Transverse colon (tissue), 4 donors: ENCODE measurements around the gene BLM. TPM values are rescaled to one million over a fixed set of nuclear protein-coding genes. Genes with fewer than 3 reads are reported as not detected.
"Not testable (repeated sequence)": the region's sequence is repeated elsewhere in the genome, so short reads cannot be mapped to it uniquely, and the experiment has no call there.

Source experiments
- DNase-seq: peaks from one replicate; pipeline ENCODE4 v3.0.0-alpha.2; 2019
- H3K27ac ChIP-seq, 4 donors: fragments of 200-600 bp; sonication (generic); 2 replicates each; pipeline ENCODE4 v1.5.1; 2016 to 2018; ENCODE audit warnings: inconsistent platforms in 4 of 4
- H3K27me3 ChIP-seq: fragments of 200-600 bp; sonication (generic); 2 replicates; pipeline ENCODE4 v1.5.1; 2017; ENCODE audit warnings: inconsistent platforms
- H3K36me3 ChIP-seq, 4 donors: fragments of 200-600 bp; sonication (generic); 2 replicates each; pipeline ENCODE4 v1.5.1; 2017 to 2019; ENCODE audit warnings: inconsistent platforms in 4 of 4
- H3K4me1 ChIP-seq, 4 donors: fragments of 200-600 bp; sonication (generic); 2 replicates each; pipeline ENCODE4 v1.5.1; 2017 to 2020; ENCODE audit warnings: inconsistent platforms in 4 of 4
- H3K4me3 ChIP-seq, 4 donors: fragments of 200-600 bp; sonication (generic); 1 replicate in 1 of 4; 2 replicates in 3 of 4; pipeline versions ENCODE4 v1.5.1 to v1.6.1; 2017 to 2019; ENCODE audit warnings: inconsistent platforms in 4 of 4
- H3K9me3 ChIP-seq, 2 donors: fragments of 200-600 bp; sonication (generic); 2 replicates each; pipeline ENCODE4 v1.5.1; 2017 to 2019; ENCODE audit warnings: inconsistent platforms in 2 of 2
- CTCF ChIP-seq, 5 experiments: fragments of 200-600 bp in 3 of 5; fragments of 450-650 bp in 2 of 5; sonication (generic) in 3 of 5; IDR thresholded peaks; 1 replicate in 2 of 5; 2 replicates in 3 of 5; pipeline ENCODE4 v1.5.1; 2016 to 2017; ENCODE audit warnings: antibody characterized with exemption in 5 of 5, inconsistent platforms in 3 of 5, mild to moderate bottlenecking in 2 of 5, moderate library complexity in 1 of 5
- EP300 ChIP-seq: sonication (generic); formaldehyde crosslinking; IDR thresholded peaks from one replicate; pipeline ENCODE4 v1.6.1; 2017; ENCODE audit warnings: antibody characterized with exemption, low read depth
- POLR2A ChIP-seq: fragments of 450-650 bp; IDR thresholded peaks from one replicate; pipeline ENCODE4 v1.6.1; 2016; ENCODE audit warnings: antibody characterized with exemption, mild to moderate bottlenecking, moderate library complexity
- POLR2AphosphoS5 ChIP-seq, 3 donors: sonication (generic); formaldehyde crosslinking; IDR thresholded peaks; one replicate each; pipeline ENCODE4 v1.6.1; 2016; ENCODE audit warnings: antibody characterized with exemption in 3 of 3
- WGBS, 2 donors: methylation state at CpG; one replicate each; pipeline ENCODE4 v1.1.5; 2018; ENCODE audit warnings: low coverage in 1 of 2; 5-methylcytosine and 5-hydroxymethylcytosine counted together
- in situ Hi-C, 4 donors: fragments of 200-750 bp; cut with MboI; loops; one replicate each; pipeline versions ENCODE4 v1.15.0 to v1.15.1; 2017; ENCODE audit warnings: low sequenced_read_pairs in 3 of 4, low pct_ligation_motif_present in 1 of 4, low pct_unique_long_range_greater_than_20kb in 1 of 4
- intact Hi-C: fragments of 100-400 bp; cut with DNase I; formaldehyde crosslinking; loops from one replicate; pipeline ENCODE4 v1.15.1; 2023; ENCODE audit warnings: low total_unique reads
- total RNA-seq, 4 donors: library from RNA; depleted of rRNA; stranded (reverse); fragments of >200 nt; gene quantifications; one replicate each; pipeline ENCODE4 v1.1.0, GENCODE V29; 2016

BLM gene
- total RNA-seq, 4 donors from 2014 or later, result 1.5 to 6.4 (median 2.0) TPM

GRCh38 chr15:90684281-90684680 lies 32.9 kb upstream of the BLM start:
- no peak for DNase-seq
- Histone ChIP-seq H3K4me1 (peaks cover 0 to 2% (median 0%) of the 10 kb centered on the region in 4 donors), H3K4me3 (no peak overlapping the region), H3K27ac (no peak overlapping the region), H3K36me3 (no peaks in the 10 kb centered on the region), H3K27me3 (no peaks in the 10 kb centered on the region), H3K9me3 (no peaks in the 10 kb centered on the region)
- in situ Hi-C loops, result no loop called here
- intact Hi-C loops, result no loop called here
- TF ChIP-seq CTCF (IDR thresholded peaks at IDR 0.05) (no peak), EP300 (no peak), POLR2AphosphoS5 (IDR thresholded peaks at IDR 0.05) (no peak), POLR2A (no peak)
- WGBS, 2 donors, result 92 to 100% methylated on average over 4 to 5 of the region's 5 CpGs

- Histone ChIP-seq H3K4me1 (peaks cover 0 to 2% (median 0%) of the 10 kb centered on the region in 4 donors), H3K9me3 (no peaks in the 10 kb centered on the region), H3K36me3 (no peaks in the 10 kb centered on the region), H3K27me3 (no peaks in the 10 kb centered on the region), H3K27ac (no peak overlapping the region), H3K4me3 (no peak overlapping the region)
- no peak for TF ChIP-seq POLR2A
- no peak for DNase-seq
- intact Hi-C loops, result no loop called here
- in situ Hi-C loops, result no loop called here
- 77 to 87% methylated on average over 11 of the region's 11 CpGs for WGBS, 2 donors
Measured at GRCh38 chr15:90685591-90686434, 31.3 kb upstream of the BLM start.

- H3K4me3 ChIP-seq, result no peak overlapping the region
- intact Hi-C loops (no loop called here), in situ Hi-C loops (no loop called here)
- no peak overlapping the region for H3K27ac ChIP-seq
- peaks cover 0 to 2% (median 0%) of the 10 kb centered on the region in 4 donors for H3K4me1 ChIP-seq
- 58 to 63% methylated on average over 2 to 3 of the region's 3 CpGs for WGBS, 2 donors
- H3K9me3 ChIP-seq, result no peaks in the 10 kb centered on the region
- no peaks in the 10 kb centered on the region for H3K36me3 ChIP-seq
- no peak for DNase-seq
- TF ChIP-seq EP300 (no peak), CTCF (IDR thresholded peaks at IDR 0.05) (no peak), POLR2AphosphoS5 (IDR thresholded peaks at IDR 0.05) (no peak), POLR2A (no peak)
- H3K27me3 ChIP-seq, result no peaks in the 10 kb centered on the region
Measured at GRCh38 chr15:90686435-90687218, 30.5 kb upstream of the BLM start.

- intact Hi-C loops, H3K27me3 ChIP-seq, H3K27ac ChIP-seq, H3K4me1 ChIP-seq, in situ Hi-C loops, H3K36me3 ChIP-seq, H3K9me3 ChIP-seq, DNase-seq, H3K4me3 ChIP-seq: not testable (repeated sequence)
- 83 to 98% methylated on average over 6 of the region's 6 CpGs for WGBS, 2 donors
Measured at GRCh38 chr15:90689326-90689961, 27.7 kb upstream of the BLM start.

- Histone ChIP-seq H3K4me3 (no peak overlapping the region), H3K36me3 (no peaks in the 10 kb centered on the region), H3K4me1 (peaks cover 0 to 2% (median 0%) of the 10 kb centered on the region in 4 donors), H3K9me3 (no peaks in the 10 kb centered on the region), H3K27me3 (no peaks in the 10 kb centered on the region), H3K27ac (no peak overlapping the region)
- TF ChIP-seq CTCF (IDR thresholded peaks at IDR 0.05), result no peak
- no peak for TF ChIP-seq EP300
- TF ChIP-seq POLR2A, result no peak
- no peak for TF ChIP-seq POLR2AphosphoS5 (IDR thresholded peaks at IDR 0.05)
- DNase-seq, result no peak
- in situ Hi-C loops (loop anchor here in 1 of 4 donors (10.0 kb wide), 1 partner anchor 46 kb away; no protein-coding TSS in a partner anchor), intact Hi-C loops (no loop called here)
- WGBS, 2 donors, result 64 to 82% methylated on average over 2 of the region's 2 CpGs
Measured at GRCh38 chr15:90690585-90690984, 26.6 kb upstream of the BLM start.
